ENCODE data around the gene OCA2.
"Not testable (repeated sequence)": the region's sequence is repeated elsewhere in the genome, so short reads cannot be mapped to it uniquely, and the experiment has no call there.

Gene OCA2

DNA sequence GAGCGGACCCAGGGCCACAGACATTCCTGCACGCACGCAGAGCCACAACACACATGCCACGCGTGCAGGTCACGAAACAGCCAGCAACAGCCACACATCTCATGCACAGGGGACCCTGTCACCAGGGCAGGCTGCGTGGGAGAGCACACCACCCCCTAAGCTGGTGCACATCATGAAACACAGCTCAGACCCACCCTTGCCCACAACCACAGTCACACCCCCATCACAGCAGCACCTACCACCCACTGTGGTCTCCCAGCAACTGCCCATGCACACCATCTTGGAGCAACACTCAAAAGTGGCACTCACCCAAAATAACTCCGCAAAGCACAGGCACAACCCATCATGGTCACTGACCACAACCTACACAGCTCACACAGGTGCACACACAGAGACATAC lies 75.7 kb downstream of the OCA2 start:
- no peak for DNase-seq (ENCODE audit: low read depth in 2 of 2)

DNA sequence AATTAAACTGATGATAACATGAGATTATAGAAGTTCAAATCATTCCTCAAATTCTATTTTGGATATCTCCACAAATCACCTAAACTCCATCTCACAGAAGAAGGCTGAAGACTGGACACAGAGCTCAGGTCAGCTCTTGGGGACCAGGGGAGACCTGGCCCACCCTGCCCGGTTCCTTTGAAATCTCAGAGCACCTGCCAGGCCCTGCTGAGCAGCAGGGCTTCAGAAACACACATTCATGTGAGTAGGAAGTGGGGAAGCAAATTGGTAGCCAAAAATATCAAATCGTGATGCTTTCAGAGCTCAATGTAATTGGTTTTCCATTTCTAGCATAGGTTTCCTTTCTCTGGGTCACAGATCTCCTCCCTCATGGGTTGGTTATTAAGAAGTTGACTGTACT lies 76.2 kb downstream of the OCA2 start:
- no peak for DNase-seq (ENCODE audit: low read depth in 2 of 2)

DNA sequence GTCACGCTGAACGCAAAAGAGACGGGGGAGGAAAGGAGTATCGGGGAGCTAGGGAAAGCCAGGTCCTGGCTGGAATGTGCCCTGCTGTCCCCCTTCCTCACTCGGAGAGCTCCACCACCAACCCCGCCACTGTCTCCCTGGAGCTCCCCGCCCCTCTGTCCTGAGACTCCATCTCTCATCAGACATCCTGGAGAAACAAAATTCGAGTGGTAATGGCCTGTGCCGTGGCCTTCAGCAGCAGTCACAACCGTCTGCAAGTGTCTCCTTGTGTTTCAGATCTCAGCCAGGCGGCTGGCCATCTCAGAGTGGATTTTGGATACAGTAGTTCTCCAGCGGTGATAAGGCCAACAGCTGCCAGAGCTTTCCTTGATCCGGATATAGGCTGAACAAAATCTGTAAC lies 76.9 kb downstream of the OCA2 start:
- DNase-seq (ENCODE audit: low read depth in 2 of 2) = no peak

DNA sequence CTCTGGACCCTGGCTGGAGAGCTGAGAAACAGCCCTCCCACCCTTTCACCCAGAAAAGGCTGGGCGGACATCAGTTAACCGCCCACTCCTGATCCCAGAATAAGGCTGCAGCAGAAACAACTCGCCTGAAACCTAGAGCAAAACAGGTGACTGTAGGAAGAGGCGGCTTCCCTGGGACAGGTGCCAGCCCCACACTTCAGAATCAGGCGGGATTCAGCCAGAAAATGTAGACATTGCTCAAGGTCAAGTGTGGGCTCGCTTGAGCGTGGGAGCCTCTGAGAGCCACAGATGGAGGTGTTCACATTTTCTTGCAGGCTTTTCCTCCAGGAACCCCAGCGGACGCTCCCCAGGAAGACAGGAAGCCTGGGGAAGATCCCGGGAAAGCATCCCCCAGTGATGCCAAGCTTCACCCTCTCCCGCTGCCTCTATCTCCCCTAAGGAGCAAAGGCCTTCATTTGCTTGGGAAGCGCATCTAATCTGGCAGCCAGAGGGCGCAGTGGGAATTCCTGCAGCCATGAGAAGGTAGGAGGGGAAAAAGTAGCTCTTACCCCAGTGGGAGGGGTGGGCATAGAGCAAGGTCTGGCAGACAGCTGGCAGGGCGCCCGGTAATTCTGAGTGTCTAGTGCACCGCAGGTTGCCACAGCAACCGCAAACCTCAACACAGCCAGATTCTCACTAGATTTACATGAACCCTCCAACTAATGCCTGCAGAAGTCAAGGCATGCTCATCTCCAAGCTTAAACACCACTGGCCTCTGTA lies 77.7 kb downstream of the OCA2 start:
- no peak for DNase-seq (ENCODE audit: low read depth in 2 of 2)

DNA sequence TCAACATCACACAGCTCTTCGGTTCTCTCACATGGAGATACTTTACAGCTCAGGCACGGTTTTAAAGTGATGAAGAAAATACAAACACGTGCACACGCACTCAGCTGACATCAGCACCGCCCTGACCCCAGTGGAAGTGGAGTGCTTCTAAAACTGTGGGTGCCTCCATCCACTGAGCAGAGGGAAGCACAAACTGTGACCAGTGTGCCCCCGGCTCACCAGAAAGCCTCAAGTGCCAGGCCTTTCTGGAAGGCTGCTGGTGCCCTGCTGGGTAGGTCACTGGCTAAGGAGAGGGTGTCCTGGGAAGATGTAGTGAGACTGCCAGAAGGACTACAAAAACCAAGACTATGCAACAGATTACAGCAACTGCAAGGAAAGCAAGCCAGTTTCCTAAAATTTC lies 78.5 kb downstream of the OCA2 start:
- DNase-seq (ENCODE audit: low read depth in 2 of 2) = no peak

DNA sequence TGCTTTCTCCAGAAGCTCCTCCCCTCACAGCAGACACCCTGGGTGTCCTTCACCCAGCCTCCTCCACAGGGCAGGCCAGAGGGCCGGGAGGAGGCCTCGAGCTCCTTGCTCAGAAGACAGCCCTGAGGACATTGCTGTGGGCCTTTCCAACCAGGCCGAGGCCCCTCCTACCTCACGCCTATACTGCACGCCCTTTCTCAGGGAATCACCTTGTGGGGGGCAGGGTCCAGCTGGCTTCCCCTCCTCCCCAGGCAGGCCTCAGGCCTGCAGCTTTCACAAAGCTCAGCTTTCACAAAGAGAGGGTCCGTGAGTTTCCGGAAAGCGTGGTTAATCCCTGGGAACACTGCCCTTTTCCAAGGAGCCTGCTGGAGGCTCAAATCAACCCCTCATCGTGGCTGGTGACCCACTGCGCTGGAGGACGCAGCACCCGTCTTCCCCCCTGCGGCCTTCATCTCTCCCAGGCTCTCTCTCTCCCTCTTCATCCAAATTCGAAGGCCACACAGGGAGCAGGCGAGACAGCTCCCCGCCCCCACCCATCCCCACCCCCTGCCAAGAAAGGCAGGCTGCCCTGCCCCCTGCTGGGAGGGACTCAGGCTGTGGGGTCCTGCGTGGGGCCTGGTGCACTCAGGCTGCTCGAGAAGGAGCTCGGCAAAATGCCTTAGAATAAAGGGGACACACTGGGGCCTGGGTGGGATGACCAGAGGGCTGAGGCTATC lies 79.4 kb downstream of the OCA2 start:
- no peak for DNase-seq (ENCODE audit: low read depth in 2 of 2)

DNA sequence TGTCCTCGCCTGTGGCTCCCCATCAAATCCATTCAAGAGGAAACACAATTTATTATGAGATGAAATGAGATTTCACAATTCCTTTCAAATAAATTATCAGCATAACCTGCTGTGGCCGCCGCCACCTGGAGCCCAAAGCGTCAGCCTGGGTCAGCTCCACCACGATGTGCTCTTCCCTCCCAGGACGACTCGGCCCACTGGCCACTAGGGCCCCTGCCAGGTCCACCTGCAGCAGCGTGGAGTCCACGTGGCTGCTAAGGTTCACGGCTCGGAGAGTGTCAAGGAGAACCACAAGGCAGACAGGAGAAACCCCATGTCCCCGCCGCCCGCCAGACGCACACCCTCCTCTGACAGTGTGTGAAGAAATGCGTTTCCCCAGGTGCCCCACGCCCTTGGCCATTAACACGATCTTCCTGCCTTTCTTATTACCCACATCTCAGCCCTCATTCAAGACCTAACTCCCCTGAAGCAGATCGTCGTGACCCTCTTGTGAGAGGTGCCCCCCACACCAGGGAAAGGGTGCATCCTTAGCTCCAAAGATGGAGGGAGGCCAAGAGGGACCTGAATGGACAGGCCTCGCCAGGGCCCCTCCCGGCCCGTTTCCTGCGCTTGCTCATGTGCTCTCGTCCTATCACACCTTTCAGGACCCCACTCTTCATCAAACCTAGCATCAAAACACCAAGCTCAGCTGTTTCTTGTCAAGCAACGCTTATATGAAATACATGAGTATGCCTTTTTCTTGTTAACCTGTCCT lies 80.6 kb downstream of the OCA2 start:
- no peak for DNase-seq (ENCODE audit: low read depth in 2 of 2)

DNA sequence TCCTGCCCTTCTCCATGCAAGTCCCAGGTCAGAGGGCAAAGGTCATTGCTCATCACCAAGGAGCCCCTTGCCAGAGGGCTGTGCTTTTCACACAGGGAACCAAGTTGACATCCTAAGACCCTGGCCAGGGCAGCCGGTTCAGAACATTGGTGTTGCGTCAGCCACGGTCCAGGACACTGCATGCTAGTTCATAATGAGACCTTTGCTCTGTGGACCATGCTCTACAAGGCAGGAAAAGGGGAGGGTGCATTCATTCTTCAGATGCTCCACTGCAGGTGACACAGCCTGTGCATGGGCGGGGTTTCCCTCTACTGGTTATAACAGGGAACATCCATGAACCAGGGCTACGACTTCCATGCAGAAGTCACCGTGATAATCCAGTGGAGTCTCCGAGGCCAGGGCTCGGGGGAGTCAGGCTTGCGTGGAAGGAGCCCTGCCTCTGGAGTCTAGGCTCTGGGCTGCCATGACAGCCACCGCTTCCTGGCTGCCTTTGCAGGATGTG lies 81.6 kb downstream of the OCA2 start:
- no peak for DNase-seq (ENCODE audit: low read depth in 2 of 2)

DNA sequence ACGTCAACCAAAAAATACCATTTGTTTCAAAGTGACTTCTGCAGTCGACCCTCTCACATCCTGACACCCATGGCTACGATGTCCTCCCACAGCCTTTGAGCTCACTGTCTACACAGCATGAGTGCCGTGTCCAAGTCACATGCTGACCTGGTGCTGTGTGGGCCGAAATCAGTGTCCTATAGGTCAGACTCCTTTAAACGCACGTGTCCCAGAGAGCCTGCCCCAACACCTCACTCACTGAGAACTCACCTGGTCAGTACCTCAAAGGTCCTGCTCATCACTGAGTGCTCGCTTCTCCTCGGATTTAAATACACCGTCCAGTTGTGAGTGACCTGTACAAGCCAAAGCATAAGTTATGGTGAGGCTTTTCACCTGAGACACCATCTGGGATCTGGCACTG lies 83.3 kb downstream of the OCA2 start:
- DNase-seq (ENCODE audit: low read depth in 2 of 2) = no peak

DNA sequence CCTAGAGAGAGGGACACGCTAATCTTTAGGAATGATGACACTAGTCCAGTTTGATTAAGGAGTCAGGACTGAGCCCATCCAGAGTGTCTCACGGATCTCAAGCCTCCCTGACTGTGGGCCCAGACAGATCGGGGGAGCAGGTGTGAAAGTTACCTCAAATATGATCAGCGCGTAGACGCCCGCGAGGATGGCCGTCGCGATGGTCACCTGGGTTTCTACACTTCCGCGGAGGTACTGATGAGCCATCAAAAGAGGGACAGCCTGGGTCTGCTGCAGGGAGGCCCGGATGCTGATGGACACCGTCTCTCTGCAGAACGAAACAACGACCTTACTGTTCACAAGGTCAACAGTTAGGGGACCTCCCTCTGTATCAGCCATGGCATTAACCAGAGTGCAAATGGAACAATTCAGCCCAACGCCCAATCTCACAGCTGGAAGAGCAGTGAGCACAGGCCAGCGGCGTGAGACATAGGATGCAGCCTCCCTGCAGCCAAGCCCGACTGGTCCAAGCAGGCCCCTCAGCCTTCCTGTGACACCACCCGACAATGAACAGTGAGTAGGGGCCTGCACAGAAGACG lies 84.4 kb downstream of the OCA2 start:
- no peak for DNase-seq (ENCODE audit: low read depth in 2 of 2)

DNA sequence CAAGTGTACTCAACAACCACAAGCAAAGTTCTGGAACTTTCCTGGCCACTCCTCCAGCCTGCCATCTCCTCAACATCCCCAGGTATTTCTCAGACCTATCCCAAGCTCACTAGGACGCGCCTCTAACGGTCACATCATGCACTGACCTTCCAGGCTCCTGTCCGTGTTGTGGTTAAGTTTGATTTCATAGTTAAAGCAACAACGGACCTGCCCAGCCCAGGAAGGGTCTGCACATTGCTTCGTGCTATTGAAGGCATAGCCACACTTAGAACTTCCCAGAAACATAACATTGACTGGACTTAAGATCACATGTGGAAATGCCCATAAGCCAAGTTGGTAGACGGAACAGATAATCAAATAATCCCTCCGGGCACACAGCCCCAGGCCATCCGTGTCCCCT lies 85.1 kb downstream of the OCA2 start:
- DNase-seq (ENCODE audit: low read depth in 2 of 2) = no peak

DNA sequence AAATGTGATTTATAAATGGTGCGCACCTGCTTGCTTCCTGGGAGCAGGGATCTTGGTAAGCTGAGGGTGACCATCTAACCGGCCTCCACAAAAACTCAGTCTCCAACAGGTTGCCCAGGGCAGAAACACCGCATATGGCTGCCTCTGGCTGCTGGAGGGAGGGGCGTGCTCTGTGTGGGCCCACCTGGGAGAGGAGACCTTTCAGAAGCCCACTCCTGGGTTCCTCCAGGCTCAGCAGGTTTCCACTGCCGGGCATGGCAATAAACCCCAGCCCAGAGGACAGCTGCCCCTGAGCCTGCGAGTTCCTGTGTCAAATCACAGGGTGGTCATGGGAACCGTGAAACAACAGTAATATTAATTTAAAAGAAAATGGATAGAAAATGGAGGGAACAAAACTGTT lies 85.6 kb downstream of the OCA2 start:
- DNase-seq (ENCODE audit: low read depth in 2 of 2) = no peak

DNA sequence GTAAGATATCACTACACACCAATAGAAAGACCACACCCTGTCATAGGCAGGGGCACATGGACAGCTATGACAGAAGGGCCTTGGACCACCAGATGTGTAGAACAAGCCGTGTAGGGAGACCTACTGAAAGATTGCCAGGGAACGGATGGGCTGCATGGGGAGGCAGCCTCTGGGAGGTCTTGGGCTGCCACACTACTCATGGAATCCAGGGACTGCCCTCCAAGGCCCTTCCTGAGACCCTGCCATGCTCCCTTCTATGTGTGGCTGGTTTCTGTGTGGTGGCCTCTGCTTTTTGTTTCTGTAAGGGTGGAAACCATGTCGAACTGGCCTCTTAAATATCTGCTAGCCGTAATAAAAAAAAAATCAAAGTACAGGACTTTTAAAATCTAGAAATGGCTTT lies 86.9 kb downstream of the OCA2 start:
- no peak for DNase-seq (ENCODE audit: low read depth in 2 of 2)

DNA sequence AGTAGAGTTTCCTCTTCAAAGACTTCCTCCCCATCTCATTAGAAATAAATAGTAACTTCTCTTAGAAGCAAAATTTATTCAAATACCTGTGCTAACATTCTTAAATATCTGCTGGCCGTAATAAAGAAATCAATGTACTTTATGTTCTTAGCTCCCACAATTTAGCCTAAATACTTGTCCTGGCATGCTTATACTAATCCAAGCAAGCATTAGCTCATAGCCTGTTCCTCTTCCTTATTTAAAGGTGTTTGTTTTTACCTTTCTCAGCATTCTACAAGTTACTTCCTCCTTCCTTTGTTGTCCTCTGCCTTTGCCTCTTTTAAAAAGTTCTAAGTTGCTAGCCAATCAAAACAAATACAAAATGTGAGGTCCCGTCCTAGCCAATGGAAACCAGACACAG lies 90.9 kb downstream of the OCA2 start:
- not testable (repeated sequence) for DNase-seq (ENCODE audit: low read depth in 2 of 2)

DNA sequence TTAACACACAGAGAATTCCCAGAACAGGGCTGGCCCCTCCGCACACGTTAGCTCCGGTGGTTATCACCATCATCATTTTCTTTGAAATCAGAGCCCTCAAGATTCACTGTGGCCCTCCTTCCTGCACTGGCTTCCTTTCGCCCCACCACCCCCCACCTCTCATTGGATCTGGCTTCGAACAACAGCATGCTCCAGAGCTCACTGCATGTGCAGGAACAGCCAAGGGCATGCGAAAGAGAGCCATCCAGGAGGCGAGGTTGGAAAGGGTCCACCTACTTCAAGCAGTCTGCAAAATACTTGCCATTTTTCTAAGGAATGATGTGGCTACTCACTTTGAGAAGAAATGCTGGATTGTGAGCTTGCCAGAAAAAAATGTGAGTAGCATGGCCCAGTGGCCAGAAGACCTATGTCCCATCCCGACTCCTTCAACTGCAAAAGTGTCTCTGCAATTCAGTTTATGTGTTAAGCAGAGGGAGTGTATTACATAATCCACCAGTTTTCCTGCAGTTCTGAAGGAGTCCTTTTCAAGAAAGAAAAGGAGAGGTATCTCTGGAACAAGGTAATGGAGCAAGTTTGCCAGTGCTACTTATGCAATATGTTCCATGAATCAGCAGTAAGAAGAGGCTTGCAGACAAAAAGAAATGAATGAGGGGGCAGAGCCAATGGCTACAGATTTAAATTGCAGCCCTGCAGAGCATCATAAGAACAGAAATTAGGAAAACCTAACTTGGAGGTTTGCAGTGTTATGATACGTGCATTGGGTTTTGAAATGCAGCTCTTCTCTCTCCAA lies 92.8 kb downstream of the OCA2 start:
- DNase-seq (ENCODE audit: low read depth in 2 of 2) = no peak

DNA sequence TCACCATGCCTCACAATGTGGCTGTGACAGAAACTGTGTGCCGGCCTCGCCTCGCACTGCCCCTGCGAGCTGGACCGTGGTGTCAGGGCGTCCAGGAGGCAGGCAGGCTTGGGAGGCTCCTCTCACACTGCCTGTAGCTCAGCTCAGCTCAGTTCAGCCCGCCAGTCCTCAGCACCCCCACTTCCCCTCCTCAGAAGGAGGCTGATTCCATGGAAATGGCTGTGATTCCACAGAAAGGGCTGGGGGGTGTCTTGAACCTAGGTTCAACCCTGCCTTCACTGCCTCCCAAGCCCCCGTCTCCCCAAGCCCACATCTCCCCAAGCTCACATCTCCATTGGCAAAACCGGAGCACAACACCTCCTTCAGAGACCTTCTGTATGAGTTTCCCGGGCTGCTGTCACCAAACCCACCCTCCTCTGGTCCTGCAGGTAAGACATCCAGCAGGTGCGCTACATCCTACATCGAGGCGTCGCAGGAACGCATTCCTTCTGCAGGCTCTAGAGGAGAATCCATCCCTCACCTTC lies 94.0 kb downstream of the OCA2 start:
- no peak for DNase-seq (ENCODE audit: low read depth in 2 of 2)

DNA sequence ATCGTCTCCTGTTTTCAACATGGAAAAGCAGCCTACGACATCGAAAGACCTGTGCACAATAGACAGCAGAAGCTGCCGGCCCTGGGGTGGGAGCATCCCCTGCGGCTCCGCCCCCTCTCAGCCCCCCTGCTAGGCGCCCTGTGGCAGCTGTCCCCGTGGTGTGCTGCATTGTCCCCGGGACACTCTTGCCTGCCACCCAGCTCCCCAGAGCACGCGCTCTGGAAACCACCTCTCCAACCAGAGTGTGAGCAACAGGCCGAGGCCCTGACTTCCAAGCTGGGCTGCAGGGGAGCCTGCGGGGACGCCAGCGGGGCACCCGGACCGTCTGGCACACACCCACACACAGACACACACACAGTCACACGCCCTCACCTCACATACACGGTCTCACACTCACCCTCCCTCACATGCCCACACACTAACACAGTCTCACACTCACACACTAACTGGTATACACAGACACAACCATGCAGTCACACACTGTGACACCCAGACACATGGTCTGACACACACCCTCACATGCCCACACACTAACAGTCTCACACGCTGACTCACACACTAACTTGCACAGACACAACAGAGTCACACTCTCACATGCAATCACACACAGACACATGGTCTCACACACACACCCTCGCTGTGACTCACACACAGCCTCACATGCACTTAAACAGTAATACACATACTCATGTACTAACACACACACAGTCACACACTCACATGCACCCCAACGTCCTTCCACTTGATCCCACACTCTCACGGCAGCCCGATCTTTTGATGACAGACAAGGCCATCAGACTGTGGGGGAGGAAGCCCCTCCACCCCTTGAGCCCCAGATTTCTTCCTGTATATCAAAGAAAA lies 94.7 kb downstream of the OCA2 start:
- no peak for DNase-seq (ENCODE audit: low read depth in 2 of 2)

DNA sequence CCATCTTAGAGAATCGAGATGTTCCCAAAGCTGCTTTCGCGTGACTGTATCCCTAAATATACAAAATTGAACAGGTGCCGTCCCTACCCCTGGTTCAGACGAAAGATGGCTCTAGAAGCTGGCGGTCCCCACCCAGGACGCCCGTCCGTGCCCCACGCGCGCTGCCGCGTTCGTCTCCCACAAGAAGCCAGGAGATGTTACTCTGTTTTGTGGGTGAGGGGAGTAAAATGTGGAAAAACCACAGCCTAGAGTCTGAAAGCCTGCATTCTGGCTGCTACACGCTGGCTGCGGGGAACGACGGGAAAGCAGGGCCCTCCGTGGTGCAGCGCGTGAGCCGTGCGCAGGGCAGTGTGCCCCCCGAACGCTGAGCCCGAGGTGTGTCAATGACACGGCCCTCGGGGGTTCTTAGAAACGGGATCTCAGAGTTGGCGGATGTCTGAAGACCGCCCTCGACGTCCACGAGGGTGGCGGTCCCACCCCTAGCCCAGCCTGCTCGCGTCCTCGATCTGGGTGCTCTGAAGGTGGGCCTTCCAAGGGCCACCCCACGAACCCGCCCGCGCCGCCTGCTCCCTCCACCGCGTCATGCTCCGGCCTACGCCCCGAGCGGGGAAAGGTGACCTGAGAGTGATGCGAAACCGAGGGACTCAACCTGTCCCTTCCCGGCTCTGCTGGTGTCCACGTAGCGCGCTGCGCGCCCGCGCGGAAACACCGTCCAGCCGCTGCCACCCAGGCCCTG lies 95.6 kb downstream of the OCA2 start:
- no peak for DNase-seq (ENCODE audit: low read depth in 2 of 2)

DNA sequence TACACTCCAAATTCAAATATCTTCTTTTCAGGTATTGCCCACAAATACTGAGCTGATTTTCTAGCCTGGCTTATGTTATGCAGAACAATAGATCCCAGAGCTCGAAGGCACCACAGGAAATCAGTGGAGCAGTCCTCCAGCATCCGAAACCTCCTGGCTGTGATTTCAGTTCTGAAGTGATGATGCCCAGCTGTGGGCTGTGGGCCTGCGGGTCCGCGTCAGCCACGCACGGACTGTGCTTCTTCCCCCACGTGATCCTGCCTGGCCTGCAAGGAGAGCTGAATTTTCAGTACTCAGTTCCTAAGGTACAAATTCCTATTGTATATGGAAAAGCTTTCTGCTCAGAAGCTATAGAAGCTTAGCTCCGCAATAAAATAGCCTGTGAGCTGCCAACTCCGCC lies 96.2 kb downstream of the OCA2 start:
- no peak for DNase-seq (ENCODE audit: low read depth in 2 of 2)
